ENCODE results near the gene MTLN.

DNA sequence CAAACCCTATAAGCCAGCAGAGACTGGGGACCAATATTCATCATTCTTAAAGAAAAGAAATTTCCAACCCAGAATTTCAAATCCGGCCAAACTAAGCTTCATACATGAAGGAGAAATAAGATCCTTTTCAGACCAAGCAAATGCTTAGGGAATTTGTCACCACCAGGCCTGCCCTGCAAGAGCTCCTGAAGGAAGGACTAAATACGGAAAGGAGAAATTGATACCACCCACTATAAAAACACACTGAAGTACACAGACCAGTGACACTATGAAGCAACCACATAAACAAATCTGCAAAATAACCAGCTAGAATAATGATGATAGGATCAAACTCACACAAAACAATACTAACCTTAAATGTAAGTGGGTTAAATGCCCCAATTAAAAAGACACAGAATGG is 29.9 kb downstream of the MTLN start:
- no peak for TF ChIP-seq NFIC (IDR thresholded peaks at IDR 0.05; ENCODE audit: borderline replicate concordance)
- TF ChIP-seq REST (IDR thresholded peaks at IDR 0.05; ENCODE audit: low read depth, low read length): no peak
- no peak for TF ChIP-seq SIN3A (IDR thresholded peaks at IDR 0.05; ENCODE audit: borderline replicate concordance, low read depth, low read length)
- TF ChIP-seq RCOR1 (IDR thresholded peaks at IDR 0.05; ENCODE audit: low read length): no peak
- no peak for TF ChIP-seq USF2 (IDR thresholded peaks at IDR 0.05; ENCODE audit: borderline replicate concordance, low read depth, low read length)
- TF ChIP-seq CTCF (IDR thresholded peaks at IDR 0.05): no peak
- TF ChIP-seq, protein P1, sequence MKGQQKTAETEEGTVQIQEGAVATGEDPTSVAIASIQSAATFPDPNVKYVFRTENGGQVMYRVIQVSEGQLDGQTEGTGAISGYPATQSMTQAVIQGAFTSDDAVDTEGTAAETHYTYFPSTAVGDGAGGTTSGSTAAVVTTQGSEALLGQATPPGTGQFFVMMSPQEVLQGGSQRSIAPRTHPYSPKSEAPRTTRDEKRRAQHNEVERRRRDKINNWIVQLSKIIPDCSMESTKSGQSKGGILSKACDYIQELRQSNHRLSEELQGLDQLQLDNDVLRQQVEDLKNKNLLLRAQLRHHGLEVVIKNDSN (IDR thresholded peaks at IDR 0.05; ENCODE audit: borderline replicate concordance, low read depth): no peak
- TF ChIP-seq CHD2 (IDR thresholded peaks at IDR 0.05; ENCODE audit: low read length, partially characterized antibody): no peak
- TF ChIP-seq EZH2phosphoT487 (IDR thresholded peaks at IDR 0.05; ENCODE audit: borderline replicate concordance, low read depth): no peak
- no peak for TF ChIP-seq GATA2 (CRISPR knock-in tag; IDR thresholded peaks at IDR 0.05)
- TF ChIP-seq GABPA (IDR thresholded peaks at IDR 0.05; ENCODE audit: low read depth): no peak
- no peak for TF ChIP-seq FOSL2 (IDR thresholded peaks at IDR 0.05; ENCODE audit: borderline replicate concordance, low read depth)

All from SK-N-SH (cell line).